Neural progenitor cell (in vitro differentiated cells): Measurements from ENCODE around the gene AFF2.

Source experiments
- EZH2 ChIP-seq: fragments of 200-600 bp; sonication (generic); IDR thresholded peaks from 2 replicates; pipeline ENCODE4 v1.6.1; 2017; ENCODE audit warnings: antibody characterized with exemption, mild to moderate bottlenecking, moderate library complexity
- TF ChIP-seq, protein P1 (sequence below): fragments of 200-600 bp; sonication (generic); IDR thresholded peaks from 2 replicates; pipeline ENCODE4 v1.5.1; 2017; ENCODE audit warnings: antibody characterized with exemption, mild to moderate bottlenecking

DNA sequence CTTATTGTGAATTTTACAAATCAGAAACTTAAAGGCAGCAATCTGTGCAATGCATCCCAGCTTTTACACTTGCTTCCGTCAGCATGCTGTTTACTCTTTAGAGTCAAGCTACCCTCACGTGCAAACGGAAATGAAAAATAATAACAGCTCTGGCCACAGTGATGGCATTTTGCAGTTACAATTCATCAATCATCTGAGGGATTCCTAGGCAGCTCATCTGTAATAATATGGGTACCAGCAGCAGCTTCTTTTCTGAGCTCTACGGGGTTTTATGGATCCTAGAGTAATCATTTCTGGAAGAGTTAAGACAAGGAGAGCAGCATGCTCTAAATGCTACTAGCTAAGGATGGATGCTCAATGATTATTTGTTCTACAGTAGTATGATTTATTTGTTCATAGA is 313.6 kb downstream of the AFF2 start:
- TF ChIP-seq, protein P1, sequence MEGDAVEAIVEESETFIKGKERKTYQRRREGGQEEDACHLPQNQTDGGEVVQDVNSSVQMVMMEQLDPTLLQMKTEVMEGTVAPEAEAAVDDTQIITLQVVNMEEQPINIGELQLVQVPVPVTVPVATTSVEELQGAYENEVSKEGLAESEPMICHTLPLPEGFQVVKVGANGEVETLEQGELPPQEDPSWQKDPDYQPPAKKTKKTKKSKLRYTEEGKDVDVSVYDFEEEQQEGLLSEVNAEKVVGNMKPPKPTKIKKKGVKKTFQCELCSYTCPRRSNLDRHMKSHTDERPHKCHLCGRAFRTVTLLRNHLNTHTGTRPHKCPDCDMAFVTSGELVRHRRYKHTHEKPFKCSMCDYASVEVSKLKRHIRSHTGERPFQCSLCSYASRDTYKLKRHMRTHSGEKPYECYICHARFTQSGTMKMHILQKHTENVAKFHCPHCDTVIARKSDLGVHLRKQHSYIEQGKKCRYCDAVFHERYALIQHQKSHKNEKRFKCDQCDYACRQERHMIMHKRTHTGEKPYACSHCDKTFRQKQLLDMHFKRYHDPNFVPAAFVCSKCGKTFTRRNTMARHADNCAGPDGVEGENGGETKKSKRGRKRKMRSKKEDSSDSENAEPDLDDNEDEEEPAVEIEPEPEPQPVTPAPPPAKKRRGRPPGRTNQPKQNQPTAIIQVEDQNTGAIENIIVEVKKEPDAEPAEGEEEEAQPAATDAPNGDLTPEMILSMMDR: no peak
- no peak for TF ChIP-seq EZH2
